ENCODE results near the gene CDH13.

The CDH13 gene

DNA sequence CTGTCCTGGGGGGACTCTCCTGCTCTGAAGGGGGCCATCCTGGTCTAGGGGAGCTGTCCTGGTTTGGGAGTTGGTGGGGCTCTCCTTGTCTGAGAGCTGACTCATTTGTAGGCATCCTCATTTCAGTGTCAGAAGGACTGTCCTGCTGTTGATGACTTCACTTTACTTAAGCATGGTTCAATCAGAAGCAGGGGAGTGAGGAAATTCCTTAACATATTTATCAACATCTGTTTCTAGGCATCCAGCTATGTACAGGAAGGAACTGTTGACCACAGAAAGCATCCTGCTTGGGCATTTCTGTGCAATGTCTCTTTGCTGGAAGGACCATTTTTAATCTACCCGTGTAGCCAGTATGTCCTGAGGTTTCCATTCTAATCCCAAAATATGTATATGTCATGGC is 678.3 kb downstream of the CDH13 start:
- no peak for TF ChIP-seq FOXP2 (optimal IDR thresholded peaks at IDR 0.05; ENCODE audit: borderline replicate concordance, extremely low read depth, extremely low read length, insufficient read depth)
- TF ChIP-seq, protein P1, sequence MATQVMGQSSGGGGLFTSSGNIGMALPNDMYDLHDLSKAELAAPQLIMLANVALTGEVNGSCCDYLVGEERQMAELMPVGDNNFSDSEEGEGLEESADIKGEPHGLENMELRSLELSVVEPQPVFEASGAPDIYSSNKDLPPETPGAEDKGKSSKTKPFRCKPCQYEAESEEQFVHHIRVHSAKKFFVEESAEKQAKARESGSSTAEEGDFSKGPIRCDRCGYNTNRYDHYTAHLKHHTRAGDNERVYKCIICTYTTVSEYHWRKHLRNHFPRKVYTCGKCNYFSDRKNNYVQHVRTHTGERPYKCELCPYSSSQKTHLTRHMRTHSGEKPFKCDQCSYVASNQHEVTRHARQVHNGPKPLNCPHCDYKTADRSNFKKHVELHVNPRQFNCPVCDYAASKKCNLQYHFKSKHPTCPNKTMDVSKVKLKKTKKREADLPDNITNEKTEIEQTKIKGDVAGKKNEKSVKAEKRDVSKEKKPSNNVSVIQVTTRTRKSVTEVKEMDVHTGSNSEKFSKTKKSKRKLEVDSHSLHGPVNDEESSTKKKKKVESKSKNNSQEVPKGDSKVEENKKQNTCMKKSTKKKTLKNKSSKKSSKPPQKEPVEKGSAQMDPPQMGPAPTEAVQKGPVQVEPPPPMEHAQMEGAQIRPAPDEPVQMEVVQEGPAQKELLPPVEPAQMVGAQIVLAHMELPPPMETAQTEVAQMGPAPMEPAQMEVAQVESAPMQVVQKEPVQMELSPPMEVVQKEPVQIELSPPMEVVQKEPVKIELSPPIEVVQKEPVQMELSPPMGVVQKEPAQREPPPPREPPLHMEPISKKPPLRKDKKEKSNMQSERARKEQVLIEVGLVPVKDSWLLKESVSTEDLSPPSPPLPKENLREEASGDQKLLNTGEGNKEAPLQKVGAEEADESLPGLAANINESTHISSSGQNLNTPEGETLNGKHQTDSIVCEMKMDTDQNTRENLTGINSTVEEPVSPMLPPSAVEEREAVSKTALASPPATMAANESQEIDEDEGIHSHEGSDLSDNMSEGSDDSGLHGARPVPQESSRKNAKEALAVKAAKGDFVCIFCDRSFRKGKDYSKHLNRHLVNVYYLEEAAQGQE (IDR thresholded peaks at IDR 0.05; ENCODE audit: insufficient read depth in 1 of 2, low read depth in 2 of 2, low read length in 2 of 2): no peak
- TF ChIP-seq SIN3A (IDR thresholded peaks at IDR 0.05; ENCODE audit: borderline replicate concordance, insufficient read depth, low read length): no peak
- TF ChIP-seq TAF1 (IDR thresholded peaks at IDR 0.05; ENCODE audit: borderline replicate concordance, insufficient read depth, low read length): no peak
- TF ChIP-seq POLR2AphosphoS5 (IDR thresholded peaks at IDR 0.05; ENCODE audit: low read depth, low read length): no peak

DNA sequence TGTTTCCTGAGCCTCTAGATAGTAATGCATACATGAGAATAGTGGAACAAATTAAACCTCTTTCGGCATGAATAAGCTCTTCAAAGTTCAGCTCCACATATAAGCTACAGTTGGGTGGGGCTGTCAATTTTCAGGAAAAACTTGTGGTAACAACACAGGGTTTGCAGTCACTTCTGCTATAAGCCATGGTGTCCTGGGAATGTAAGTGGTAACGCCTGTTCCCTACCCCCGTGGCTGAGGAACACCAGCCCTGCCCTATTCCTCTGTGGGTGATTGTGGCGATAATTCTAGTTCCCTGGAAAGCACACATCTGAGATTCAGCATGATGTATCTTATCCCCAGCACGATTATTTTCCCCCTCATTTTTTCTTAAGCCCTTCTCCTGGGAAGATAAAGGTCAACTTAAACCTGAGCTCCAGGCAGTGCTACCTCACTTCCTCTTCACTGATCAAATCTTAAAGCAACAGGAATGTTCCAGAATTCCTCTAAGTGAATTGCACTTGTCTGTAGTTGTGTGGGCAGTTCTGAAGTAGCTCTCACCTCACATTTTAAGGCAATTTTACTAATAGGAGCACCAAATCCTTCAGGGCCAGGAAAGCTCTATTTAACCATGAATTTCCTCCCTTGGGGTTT is 680.3 kb downstream of the CDH13 start:
- TF ChIP-seq FOXP2 (optimal IDR thresholded peaks at IDR 0.05; ENCODE audit: borderline replicate concordance, extremely low read depth, extremely low read length, insufficient read depth): no peak

DNA sequence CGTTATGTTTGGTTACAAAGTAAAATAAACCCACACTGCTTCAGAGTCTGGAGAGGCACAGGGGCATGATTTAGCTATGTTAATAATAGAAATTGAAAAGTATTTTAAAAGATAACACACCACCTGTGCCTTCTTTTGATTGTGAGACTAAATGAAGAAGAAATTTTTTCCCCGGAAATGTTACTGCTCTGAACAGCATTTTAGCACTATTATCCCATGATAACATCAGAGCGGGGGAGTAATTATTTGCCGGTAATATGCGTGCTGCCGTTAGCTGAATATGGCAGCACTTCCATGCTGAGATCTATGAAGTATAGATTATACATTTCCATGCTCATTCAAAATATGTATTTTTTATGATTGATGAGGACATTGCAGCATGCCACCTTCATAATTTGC is 680.8 kb downstream of the CDH13 start:
- TF ChIP-seq POLR2AphosphoS5 (IDR thresholded peaks at IDR 0.05; ENCODE audit: low read depth, low read length): no peak
- TF ChIP-seq, protein P1 (IDR thresholded peaks at IDR 0.05; ENCODE audit: insufficient read depth in 1 of 2, low read depth in 2 of 2, low read length in 2 of 2): no peak
- no peak for TF ChIP-seq TAF1 (IDR thresholded peaks at IDR 0.05; ENCODE audit: borderline replicate concordance, insufficient read depth, low read length)
- TF ChIP-seq SIN3A (IDR thresholded peaks at IDR 0.05; ENCODE audit: borderline replicate concordance, insufficient read depth, low read length): no peak
- no peak for TF ChIP-seq FOXP2 (optimal IDR thresholded peaks at IDR 0.05; ENCODE audit: borderline replicate concordance, extremely low read depth, extremely low read length, insufficient read depth)

DNA sequence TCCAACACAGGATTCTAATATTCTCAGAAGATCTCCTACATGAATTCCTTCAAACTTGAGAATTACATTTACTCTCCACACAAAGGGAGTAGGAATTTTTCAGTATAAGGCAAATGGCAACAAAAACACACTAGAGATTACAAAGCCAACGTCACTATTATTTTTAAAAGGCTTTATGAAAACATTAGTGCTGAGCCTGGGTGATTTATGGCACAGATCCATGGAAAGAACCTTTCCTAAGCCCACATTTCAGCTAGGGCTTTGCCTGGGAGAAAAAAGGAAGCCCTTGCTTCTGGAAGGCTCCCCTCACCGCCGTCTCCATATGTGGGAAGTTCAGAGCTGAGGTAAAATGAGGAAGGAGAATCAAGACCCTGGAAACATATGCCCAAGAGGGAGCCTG is 681.6 kb downstream of the CDH13 start:
- TF ChIP-seq POLR2AphosphoS5 (IDR thresholded peaks at IDR 0.05; ENCODE audit: low read depth, low read length): no peak
- no peak for TF ChIP-seq TAF1 (IDR thresholded peaks at IDR 0.05; ENCODE audit: borderline replicate concordance, insufficient read depth, low read length)
- no peak for TF ChIP-seq SIN3A (IDR thresholded peaks at IDR 0.05; ENCODE audit: borderline replicate concordance, insufficient read depth, low read length)
- TF ChIP-seq, protein P1 (IDR thresholded peaks at IDR 0.05; ENCODE audit: insufficient read depth in 1 of 2, low read depth in 2 of 2, low read length in 2 of 2): no peak
- no peak for TF ChIP-seq FOXP2 (optimal IDR thresholded peaks at IDR 0.05; ENCODE audit: borderline replicate concordance, extremely low read depth, extremely low read length, insufficient read depth)

DNA sequence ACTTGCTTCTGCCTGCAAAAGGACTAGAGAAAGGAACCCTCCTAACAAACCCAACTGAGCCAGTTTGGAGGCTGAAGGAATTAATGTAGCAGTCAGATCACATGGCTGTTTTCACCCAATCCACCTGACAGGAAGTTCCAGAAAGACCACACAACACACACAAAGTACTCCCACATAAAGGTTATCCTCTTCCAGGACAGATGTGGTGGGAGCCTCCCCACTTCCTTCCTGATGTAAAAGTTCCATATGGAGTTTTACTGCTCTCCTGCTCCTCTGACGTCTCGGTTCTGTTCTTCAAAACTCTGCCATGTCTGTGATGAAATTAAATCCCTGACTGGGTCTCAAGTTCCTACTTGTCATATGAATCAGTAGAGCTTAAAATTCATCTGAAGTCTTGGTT is 684.0 kb downstream of the CDH13 start:
- TF ChIP-seq, protein P1 (IDR thresholded peaks at IDR 0.05; ENCODE audit: insufficient read depth in 1 of 2, low read depth in 2 of 2, low read length in 2 of 2): no peak
- no peak for TF ChIP-seq TAF1 (IDR thresholded peaks at IDR 0.05; ENCODE audit: borderline replicate concordance, insufficient read depth, low read length)
